ENCODE results near the gene PLA2G7.
"Not testable (repeated sequence)": the region's sequence is repeated elsewhere in the genome, so short reads cannot be mapped to it uniquely, and the experiment has no call there.

PLA2G7 gene

DNA sequence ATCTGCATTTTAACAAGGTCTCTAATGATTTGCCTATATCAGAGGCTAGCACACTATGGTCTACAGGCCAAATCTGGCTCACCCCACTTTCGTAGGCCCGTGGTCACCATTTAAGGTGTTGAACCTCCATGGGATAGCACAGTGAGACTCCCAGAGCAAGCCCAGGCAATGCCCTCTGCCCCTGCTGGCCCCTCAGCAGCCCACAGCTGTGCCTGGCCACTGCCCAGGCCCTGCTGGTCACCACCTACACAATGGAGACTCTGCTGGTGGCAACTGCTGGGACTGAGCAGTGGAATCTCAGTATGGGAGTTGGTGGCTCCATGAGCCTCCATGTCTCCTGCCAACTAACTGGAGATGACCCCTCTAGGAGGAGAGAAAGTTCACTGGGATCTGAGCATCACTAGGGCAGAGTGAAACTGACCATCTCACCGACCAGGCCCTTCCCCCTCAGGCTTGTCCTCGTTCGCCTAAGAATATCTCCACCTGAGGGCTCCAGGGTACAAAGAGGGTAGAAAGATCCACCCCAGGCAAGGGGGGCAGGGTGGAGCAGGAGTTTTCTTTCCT is 13.8 kb upstream of the PLA2G7 start:
- DNase-seq (ENCODE audit: low spot score): no peak
- TF ChIP-seq, protein P1, sequence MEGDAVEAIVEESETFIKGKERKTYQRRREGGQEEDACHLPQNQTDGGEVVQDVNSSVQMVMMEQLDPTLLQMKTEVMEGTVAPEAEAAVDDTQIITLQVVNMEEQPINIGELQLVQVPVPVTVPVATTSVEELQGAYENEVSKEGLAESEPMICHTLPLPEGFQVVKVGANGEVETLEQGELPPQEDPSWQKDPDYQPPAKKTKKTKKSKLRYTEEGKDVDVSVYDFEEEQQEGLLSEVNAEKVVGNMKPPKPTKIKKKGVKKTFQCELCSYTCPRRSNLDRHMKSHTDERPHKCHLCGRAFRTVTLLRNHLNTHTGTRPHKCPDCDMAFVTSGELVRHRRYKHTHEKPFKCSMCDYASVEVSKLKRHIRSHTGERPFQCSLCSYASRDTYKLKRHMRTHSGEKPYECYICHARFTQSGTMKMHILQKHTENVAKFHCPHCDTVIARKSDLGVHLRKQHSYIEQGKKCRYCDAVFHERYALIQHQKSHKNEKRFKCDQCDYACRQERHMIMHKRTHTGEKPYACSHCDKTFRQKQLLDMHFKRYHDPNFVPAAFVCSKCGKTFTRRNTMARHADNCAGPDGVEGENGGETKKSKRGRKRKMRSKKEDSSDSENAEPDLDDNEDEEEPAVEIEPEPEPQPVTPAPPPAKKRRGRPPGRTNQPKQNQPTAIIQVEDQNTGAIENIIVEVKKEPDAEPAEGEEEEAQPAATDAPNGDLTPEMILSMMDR (IDR thresholded peaks at IDR 0.05): no peak
- H3K27ac ChIP-seq: no peak overlapping the region
- H3K4me3 ChIP-seq: no peak overlapping the region

- TF ChIP-seq, protein P1 (IDR thresholded peaks at IDR 0.05): no peak
- Histone ChIP-seq H3K4me3 (no peak within 1 kb of the TSS), H3K27ac (no peak within 1 kb of the TSS)
- DNase-seq (ENCODE audit: low spot score): no peak
Measured at GRCh38 chr6:46746696-46747095, 11.5 kb upstream of the PLA2G7 start, which contains the start of gene ANKRD66. TSS of gene ANKRD66 (plus strand) at chr6:46746933. CDS start at chr6:46751949, 5,016 bp downstream.

GRCh38 chr6:46745973-46746372 is 10.8 kb upstream of the PLA2G7 start:
- Histone ChIP-seq H3K4me3 (no peak overlapping the region), H3K27ac (no peak overlapping the region)
- TF ChIP-seq, protein P1 (IDR thresholded peaks at IDR 0.05): no peak
- DNase-seq (ENCODE audit: low spot score): no peak

- not testable (repeated sequence) for DNase-seq (ENCODE audit: low spot score); H3K27ac ChIP-seq; H3K4me3 ChIP-seq
Measured at GRCh38 chr6:46744159-46744725, 9.1 kb upstream of the PLA2G7 start.

- TF ChIP-seq, protein P1 (IDR thresholded peaks at IDR 0.05): no peak
- no peak for DNase-seq (ENCODE audit: low spot score)
- H3K27ac ChIP-seq: no peak overlapping the region
- no peak overlapping the region for H3K4me3 ChIP-seq
Measured at GRCh38 chr6:46743425-46744158, 8.4 kb upstream of the PLA2G7 start.

DNA sequence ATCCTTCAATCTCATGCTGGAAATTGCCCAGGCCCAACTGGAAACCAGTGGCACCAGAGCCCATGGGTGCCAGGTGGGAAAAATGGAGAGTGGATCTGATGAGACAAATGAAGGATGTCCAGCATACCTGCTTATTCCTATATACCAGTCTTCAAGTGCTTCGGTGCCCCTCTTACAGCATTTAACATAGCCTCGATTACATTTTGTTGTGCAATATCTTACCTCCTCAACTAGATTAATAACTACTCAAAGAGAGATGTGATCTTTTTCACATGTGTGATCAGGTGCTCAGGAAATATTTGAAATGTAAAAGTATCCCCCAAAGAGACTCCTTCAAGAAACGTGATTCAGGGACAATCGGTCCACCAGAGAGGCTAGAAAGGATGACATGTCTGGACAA is 6.7 kb upstream of the PLA2G7 start:
- TF ChIP-seq, protein P1 (IDR thresholded peaks at IDR 0.05): no peak
- H3K4me3 ChIP-seq: no peak overlapping the region
- H3K27ac ChIP-seq: no peak overlapping the region
- no peak for DNase-seq (ENCODE audit: low spot score)

DNA sequence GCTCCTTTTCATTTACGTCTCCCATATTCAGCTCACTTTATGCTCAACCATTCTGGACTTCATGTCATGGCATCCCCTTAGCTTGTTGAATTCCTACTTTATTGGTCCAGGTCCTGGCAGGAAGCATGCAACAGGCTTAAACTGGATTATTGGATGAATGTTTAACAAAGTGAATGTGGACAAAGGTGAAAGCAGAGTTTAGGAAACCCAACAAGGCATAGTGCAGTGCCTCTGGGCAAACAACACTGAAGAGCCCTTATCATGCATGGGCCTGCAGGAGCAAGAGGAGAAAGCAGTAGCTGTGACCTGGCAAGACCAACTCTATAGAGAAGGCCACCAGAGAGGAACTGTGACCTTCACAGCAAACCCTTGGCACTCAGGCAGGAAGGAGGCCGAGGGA is 6.3 kb upstream of the PLA2G7 start:
- TF ChIP-seq, protein P1 (IDR thresholded peaks at IDR 0.05): no peak
- DNase-seq (ENCODE audit: low spot score): no peak
- H3K4me3 ChIP-seq: no peak overlapping the region
- H3K27ac ChIP-seq: no peak overlapping the region

All from coronary artery (tissue), 2 donors.